HG03066 (cell line): ENCODE measurements around the gene CDS1.
"Not testable (repeated sequence)": the region's sequence is repeated elsewhere in the genome, so short reads cannot be mapped to it uniquely, and the experiment has no call there.

Experiments
- ATAC-seq: cut with Tn5 transposase; IDR thresholded peaks from one replicate; pipeline ENCODE4 v1.9.1; 2021; ENCODE audit warnings: low read depth; ENCODE audit not compliant: unreplicated experiment

The CDS1 gene

DNA sequence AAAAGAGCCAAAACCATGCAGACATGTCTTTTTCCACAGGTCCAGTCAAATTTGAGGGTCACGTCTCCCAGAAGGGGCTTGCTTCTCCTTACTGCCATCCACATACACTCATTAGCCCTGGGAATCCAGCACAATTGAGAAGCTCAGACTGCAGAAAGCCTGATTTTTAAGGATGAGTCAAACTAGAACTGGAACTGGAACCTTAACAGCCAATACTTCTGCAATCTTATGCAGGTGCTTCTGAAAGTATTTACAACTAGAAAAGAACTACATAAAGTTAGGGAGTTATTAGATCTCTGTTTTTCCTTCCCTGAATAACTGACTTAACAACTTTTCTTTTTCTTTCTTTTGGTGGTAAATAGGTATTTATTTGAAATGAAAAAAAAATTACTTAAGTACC lies 86.3 kb downstream of the CDS1 start:
- no peak for ATAC-seq

DNA sequence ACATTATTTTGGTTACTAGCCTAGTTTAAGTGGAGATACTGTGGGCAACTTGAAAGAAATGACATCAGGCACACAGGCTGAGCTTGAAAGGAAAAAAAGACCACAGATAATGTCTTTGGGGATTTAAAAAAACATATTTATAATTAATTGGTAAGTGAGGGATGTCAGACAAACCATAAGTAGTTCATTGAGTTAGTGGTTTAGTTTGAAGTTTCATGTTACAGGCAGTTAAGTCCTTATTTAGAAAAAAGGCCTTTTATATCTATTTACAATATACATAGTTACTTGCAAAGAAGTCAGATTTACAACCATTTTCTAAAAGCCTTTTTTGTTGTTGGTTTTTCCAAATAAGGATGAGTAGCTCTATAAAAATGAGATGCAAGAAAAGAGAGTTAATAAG lies 89.2 kb downstream of the CDS1 start:
- ATAC-seq = no peak

DNA sequence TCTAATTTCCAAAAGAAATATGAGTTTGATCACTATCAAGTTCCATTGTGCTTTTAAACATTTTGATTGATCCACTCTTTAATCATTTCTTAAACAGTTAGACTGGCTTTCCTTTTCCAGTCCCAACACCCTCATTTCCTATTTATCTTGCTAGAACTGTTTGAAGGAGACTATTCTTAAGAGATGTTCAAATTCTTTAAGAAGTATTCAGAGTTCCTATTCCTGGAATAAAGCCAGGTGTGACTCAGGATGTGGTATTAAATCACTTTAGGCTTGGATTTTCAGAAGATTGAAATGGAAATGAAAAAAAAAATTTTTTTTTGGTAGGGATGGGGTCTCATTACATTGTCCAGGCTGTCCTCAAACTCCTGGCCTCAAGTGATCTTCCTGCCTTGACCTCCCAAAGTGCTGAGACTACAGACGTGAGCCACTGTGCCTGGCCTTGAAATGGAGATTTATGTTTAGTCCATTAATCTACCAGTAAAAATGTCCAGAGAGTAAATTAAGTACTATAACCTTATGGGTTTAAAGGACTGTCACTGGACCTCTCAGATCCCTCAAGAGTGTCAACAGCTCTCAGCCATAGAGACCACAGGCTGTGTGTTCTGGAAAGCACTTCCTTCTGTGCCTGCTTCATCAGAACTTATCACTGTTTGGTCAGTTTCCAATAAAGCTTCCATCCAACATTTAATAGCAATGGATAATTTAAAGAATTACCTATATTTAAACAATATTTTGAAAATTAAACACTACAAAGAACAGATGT lies 90.7 kb downstream of the CDS1 start:
- no peak for ATAC-seq

DNA sequence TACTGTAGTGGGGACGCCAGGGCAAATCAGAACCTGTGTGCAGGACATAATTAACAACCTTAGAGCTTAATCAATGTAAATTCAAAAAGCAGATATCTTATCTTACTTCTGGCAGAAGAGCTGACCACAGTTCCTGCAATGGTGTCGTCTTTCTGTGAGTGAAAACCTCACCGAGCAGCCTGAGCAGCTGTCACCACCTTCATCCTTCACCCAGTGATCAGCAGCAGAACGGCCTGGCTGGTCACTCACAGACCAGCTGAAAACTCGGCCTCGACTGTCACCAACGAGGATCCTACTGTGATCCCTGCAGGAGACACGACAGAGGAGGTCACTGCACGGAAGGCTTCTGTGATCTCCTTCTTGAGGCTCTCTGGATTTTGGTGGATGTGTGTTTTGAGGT lies 94.2 kb downstream of the CDS1 start:
- ATAC-seq = no peak

DNA sequence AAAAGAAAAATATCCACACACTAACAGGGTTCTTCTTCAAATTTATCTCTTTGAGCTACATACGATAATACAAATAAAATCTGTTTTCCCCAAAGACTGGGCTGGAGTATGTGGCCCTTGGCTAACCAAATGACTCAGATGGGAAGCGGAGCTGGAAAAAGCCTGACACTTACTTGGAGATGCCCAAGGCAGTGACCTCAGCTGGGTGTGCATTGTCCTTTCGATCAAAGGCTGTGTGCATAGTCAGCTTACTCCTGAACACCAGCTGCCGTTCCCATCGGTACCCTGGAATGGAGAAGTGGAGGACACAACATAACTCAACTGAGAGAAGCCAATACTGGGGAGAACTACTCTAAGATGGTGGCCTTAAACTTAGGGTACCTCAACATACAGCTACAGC lies 95.1 kb downstream of the CDS1 start:
- ATAC-seq = no peak

DNA sequence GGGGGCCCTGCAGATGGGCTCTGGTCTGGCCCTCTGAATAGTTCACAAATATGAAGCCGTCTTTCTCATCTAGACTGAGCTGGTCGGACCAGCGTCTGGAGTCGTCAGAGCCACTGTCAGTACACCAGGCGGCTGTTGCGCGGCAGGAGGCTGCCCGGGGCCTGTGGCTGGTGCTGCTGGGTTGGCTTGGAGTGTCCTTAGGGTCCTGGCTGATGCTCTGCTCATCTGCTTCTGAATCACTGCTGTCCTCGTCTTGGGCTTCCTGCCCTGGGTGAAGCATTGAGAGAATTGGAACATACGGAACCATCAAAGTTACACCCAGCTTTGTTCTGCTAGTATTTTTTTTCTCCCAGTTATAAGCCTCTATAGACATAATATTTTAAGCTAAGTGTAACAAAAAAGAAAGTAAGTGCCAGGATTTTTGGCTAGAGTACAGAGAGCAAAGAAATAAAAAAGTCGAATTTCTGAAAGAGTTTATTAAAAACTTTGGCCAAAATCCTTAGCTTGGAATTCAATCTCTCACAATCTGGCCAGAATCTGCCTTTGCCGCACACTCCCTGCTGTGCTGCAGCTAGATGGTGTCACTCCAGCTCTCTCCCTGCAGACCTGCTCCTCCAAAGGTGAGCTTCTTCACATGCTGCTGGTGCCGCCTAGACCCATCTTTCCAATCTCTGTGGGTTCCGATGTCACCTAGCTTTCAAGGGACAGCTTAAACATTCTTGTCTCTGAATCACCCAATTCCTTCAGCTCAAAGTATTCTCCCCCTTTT lies 96.2 kb downstream of the CDS1 start:
- ATAC-seq = no peak

DNA sequence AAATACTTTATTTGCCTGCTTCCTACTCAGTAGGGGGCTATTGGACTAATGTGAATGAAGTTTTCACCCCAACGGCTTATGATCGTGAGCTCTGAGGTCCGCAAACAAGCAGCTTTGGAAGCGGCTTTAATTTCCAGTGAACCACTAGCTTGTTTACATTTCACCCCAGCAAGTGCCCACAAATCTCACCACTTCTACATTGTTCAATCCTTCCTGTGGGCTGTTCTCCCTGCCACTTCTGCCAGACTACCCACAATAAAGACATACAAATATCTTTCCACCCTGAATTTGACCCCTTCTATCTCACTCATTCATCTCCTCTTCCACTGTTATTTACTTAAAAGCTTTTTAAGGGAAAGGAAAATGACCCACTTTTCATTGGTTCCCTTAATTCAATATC lies 98.0 kb downstream of the CDS1 start:
- no peak for ATAC-seq

DNA sequence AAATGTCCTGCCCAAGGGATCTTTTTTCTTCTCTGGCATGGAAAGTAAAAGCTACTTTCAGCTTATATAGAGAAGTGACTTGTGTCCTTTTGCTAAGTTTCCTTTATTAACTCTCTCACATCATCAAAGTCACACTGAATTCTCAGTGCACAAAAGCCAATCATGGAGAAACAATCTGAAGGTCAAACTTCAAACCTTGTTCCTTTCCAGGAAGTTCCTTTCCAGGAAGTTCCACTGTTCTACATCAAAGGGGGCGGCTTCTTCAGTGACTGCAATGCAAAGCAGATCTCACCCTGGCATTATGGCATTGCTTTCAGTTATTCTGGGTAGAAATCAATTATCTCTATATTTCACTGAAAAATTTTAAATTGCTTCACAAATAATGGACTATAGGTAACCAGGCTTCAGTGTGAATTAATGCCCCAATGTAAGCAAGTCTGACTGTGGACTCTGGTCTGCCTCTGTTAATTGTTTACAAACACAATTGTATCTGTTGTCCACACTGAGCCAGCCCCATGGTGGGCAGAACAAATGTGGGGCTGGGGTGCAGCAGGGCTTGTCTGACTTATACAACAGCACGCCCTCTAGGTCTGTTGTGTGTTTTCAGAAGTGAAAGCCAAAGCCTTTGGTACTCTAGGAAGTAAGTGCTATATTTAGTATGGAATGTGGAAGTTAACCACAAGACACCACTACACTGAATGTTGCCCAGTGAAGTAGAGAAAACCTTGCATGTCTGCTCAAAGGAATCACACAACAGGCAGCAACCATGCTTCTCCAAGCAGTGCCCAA lies 98.8 kb downstream of the CDS1 start:
- ATAC-seq = no peak

DNA sequence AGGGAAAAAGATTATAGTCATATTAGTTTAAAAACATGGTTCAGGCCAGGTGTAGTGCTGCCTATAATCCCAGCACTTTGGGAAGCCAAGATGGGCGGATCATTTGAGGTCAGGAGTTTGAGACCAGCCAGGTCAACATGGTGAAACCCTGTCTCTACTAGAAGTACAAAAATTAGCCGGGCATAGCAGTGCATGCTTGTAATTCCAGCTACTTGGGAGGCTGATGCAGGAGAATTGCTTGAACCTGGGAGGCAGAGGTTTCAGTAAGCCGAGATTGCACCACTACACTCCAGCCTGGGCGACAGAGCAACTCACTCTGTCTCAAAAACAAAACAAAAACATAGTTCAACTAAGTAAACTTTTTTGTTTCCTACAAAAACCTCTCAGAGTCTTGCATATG lies 99.7 kb downstream of the CDS1 start:
- ATAC-seq = not testable (repeated sequence)

DNA sequence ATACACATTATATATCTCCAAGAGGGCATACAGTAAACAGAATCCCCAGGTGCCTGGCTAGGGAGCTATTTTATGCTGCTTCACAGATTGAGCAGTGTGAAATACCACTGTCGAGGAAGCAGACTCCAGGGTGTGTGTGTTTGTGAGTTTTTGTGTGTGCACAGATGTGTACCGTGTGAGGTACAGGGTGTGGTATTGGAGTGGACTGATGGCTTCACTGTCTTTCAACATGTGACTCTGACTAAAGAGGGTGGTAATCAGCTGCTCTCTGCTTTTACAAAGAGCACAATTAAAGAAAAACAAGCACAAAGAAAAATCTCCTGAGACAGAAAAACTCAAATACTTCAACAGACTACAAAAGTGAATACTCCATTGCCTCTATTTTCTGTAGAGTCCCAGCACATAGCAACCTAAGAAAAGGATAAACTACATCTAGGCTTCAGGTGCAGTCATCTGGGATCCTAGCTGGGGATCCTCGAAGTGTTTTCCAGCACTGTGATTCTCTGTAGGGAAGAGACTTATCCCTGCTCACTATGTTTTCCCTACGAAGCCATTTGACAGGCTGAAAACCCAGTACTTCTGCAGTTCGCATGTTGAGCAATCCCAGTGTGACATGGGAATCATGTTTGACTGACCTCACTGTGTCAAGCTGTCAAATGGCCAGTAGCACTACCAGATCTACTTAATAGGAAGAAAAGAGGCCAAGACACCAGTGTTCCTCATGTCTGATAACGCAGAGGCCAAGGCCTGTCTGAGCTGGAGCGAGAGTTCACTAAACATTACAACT lies 100.3 kb downstream of the CDS1 start:
- ATAC-seq = no peak

DNA sequence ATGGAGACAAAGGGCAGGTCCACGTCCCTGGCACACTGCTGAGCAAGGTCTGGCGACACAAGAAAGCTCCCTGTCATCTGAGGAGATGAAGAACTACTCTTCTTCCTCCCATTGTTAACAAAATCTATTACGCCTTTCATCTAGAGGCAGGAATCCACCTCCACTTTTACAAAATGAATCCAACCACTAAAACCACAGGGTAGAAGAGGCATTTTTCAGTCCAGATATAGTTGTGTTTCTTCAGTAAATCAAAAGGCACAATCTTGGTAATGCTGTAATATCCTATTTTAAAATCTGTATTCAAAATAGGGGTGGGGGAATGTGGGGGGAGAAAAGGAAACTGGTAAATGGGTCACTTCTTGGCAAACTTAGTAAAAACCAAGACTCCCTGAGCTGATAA lies 101.4 kb downstream of the CDS1 start:
- ATAC-seq = no peak

DNA sequence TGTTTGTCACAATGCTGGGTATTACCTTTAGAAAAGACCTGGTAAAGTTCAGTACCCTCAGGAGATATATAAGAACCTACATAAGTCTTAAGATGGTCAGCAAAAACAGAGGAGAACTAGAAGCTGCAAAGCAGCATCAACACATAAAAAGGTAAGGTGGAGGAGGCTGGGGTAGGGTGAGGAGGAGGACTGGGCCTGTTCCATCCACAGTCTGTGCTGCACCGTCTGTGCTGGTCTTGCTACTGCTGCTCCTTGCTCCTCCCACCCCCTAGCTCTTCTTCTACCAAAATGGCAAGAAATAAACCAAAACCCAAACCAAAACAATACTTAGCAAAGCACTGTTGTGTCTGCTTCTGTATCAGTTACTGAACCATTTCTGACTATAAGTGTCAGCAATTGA lies 102.2 kb downstream of the CDS1 start:
- ATAC-seq = no peak

DNA sequence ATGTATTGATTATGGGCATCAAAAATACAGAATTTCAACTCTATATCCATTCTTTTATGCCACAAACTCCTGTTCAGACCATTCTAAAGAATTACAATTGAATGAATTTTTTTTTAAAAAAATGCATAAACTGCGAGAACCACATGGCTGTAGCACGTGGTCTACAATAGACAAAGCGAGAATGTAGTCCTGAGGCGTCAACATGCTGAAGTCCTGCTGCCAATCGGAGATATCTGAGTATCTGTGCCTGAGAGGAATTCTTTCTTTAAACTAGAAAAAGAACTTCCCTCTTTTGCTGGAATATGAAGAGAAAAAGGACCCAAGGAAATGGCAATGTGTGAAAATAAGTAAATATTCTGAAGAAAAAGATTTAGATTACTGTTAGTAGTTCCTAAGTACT lies 105.7 kb downstream of the CDS1 start:
- no peak for ATAC-seq

DNA sequence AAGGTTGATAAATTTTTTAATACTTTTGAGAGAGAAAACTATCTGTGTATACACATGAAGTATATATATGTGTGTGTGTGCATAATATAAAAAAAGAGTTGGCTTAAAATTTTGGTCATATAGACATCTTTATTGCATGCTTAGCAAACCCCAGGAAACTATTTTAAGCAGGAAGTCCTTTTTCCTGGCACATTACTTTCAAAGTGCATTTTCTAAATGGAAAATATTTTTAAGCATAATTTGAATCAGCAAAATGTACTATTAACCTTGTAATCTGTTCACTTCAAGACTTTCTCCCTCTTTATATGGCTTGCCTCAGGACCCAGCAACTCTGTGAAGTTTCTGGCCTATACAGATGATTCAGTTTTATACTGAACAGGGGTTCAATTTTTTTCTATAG lies 106.3 kb downstream of the CDS1 start:
- ATAC-seq = no peak

DNA sequence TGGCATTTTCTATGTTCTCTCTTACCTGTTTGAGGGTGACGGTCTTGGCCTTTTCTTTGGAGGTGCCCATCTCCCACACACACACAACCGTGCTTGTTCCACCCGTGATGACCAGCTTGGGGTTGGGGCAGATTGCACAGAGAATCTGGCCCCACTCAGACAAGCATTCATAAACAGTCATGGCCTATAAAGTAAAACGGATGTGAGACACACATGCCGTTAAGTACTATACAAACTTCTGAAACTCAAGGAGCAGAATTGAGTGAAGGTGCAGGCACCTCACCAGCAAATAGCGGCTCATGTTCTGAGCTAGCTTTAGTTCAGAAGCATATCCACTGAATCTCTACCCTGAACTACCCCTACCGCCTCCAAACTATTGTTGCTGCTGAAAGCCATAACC lies 107.6 kb downstream of the CDS1 start:
- ATAC-seq = no peak

DNA sequence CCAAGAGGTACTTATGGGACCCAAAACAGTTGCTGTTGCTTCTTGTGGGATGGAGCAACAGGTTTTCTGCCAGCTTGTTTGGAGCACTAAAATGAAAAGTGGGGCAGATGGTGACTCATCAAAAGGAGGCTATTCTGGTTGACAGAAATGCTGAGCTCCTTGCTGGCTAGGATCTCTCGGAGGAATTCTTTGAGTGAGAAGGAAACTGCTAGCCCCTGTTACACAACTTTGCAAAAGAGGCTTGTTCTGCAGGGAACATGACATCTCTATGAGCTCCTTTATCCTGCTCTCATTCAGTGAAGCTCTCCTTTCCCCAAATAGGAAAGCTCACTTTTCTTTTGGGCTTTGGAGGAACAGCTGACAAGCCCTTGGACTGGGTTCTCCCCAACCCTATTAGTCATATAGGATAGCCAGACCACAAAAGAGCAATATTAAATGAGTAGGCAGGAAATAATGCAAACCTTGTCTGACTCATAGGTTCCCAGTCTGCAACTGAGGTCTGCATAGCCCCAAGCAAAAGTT lies 108.3 kb downstream of the CDS1 start:
- no peak for ATAC-seq

DNA sequence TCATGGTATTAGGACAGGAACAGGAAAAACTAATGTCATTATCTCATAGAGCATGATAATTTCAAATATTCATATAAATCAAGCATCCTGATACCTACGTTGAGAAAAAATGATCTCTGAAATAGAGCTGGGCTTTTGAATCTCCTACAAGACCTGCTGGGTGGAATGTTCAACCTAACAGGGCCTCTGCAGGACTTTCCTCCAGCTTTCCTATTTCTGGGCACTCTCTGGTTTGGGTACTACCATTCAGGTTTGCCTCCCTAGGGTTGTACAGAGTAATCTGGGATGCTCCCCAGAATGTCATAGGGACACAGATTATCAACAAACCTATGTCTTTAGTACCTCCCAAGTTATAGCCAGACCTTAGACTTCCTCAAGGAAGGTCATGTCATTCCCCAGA lies 108.9 kb downstream of the CDS1 start:
- no peak for ATAC-seq

DNA sequence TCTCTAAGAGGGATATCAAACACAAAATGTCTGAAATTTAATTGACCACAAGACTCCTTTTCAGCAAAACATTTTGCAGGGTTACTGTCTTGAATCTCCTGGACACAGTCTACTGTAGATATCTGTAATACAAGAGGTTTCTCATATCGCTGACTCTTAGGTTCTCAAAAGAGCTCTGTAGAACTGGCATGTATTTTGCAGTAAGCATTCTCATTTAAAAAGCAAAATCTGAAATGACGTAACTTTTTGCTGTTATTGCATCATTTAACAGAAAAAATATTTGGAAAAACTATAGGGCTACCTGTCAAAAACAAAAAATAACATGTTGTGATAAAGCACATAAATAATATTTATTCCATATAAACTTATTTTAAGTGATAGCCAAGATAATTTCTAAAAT lies 114.2 kb downstream of the CDS1 start:
- ATAC-seq = no peak

DNA sequence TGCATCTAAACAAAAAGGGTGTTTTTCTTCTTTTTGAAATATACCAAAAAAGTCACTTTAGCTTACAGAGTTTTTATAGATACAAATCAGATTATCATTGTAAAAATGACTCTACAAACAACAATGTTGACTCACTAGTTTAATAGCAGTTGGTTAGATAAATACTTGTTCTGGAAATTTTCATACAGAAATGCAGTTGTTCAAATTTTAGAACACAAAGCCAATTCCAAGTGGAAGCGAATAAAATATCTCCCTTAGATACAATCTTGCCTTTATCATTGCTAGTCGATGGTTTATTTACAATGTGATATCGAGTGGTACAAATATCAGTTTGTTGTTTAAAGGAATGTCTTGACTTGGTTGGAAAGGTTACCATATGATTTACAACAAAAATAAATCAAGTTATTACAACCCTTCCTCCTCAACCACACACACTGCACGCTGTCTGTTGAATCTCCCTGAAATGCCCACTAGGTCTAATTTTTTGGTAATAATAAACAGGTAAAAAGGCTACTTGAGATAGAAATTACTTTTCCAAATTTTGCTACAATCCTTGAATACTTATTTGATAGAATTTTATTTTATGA lies 114.8 kb downstream of the CDS1 start:
- ATAC-seq = no peak

DNA sequence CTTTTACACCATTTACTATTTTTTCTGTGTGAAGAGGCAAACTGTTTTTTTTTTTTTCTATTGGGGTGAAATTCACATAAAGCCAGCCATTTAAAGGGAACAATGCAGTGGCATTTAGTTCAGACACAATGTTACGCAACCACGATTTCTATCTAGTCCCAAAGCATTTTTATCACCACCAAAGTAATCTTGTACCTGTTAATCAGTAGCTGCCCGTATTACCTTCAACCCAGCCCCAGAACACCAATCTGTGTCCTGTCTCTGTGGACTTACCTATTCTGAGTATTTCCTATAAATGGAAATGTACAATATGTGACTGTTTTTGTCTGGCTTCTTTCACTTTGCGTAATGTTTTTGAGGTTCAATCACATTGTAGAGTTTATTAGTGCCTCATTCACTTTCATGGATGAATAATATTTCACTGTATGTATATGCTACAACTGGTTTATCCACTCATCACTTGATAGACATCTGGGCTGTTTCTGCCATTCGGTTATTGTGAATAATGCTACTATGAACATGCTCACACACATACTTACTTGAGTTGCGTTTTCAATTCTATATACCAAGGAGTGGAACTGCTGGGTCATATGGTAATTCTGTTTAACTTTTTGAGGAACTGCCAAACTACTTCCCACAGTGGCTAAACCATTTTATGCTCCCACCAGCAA lies 116.2 kb downstream of the CDS1 start:
- no peak for ATAC-seq
